ENCODE data around the gene AKIRIN2. TPM values are rescaled to one million over a fixed set of nuclear protein-coding genes. Genes with fewer than 3 reads are reported as not detected.

The AKIRIN2 gene
- total and polyA plus RNA-seq, 2 of the 13 experiments (the other 11 are each of a cell fraction or from before 2014, with no cell fraction given): 15.6 to 23.4 TPM

DNA sequence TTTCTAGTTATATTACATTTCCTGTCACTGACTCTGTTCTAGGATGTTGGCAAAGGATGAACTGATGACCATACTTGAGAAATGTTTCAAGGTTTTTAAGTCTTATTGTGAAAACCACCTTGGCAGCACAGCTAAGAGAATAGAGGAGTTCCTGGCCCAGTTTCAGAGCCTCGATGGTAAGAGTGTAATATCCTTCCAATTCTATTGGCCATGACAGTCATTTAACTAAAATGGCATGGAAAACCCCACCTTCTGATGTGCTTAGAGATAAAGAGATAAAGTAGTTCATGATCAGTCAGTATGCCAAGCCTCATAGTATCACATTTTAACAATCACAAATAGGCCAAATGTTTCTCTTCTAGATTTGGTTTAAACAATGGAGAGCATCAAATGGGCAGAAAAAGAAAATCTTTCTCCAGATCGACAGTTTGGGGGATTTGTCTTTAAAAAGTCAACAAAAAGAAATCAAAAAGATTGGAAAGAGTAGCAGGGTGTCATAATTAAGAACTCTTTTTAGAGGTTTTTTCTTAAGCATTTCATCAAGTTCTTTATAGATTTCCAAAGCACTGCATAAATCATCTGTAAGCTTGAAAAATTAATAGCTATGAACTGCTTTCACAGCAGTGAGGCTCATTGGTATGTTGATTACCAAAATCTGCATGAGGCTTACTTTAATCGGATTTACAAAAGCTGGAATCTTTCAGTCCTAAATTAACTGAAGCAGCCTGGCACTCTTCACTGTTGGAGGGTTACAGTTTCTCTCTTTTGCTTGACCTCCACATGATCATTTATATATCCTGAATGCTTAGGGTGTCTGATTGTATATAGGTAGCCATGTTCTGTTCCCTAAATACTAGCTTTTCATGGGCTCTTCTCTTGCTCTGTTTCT, 48.7 kb downstream of the AKIRIN2 start (continued):
- TF ChIP-seq KAT8 (CRISPR knock-in tag; IDR thresholded peaks at IDR 0.05): no peak
- no peak for TF ChIP-seq ZNF337 (CRISPR knock-in tag; IDR thresholded peaks at IDR 0.05; ENCODE audit: borderline replicate concordance, low read depth)
- TF ChIP-seq FLYWCH1 (CRISPR knock-in tag; IDR thresholded peaks at IDR 0.05): no peak

DNA sequence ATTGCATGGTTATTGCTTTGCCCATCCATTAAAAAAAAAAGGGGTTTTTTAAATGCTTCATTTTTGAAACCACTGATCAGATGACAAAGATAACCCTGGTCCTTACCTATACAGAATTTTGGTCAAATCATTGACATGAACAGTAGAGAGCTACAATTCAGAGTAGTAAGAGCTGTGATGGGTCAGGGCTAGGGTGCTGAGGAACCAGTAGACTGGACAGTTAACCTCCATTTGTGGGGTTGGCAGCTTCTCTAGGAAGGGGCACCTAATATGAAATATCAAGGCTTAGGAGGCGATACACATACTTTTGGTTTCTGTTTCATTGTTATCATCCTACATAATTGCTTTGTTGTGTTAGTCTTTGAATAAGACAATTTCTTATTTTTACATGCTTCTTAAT, 57.0 kb downstream of the AKIRIN2 start:
- TF ChIP-seq ZFP62 (CRISPR knock-in tag; IDR thresholded peaks at IDR 0.05) (no peak), JUNB (CRISPR knock-in tag; IDR thresholded peaks at IDR 0.05; ENCODE audit: borderline replicate concordance) (no peak), ARHGAP35 (CRISPR knock-in tag; IDR thresholded peaks at IDR 0.05; ENCODE audit: borderline replicate concordance) (no peak), SP140L (CRISPR knock-in tag; IDR thresholded peaks at IDR 0.05; ENCODE audit: borderline replicate concordance) (no peak), GFI1 (CRISPR knock-in tag; IDR thresholded peaks at IDR 0.05; ENCODE audit: borderline replicate concordance) (no peak), ZNF24 (IDR thresholded peaks at IDR 0.05) (no peak), THYN1 (CRISPR knock-in tag; IDR thresholded peaks at IDR 0.05; ENCODE audit: borderline replicate concordance, low read depth) (no peak)
- TF ChIP-seq, protein P1, sequence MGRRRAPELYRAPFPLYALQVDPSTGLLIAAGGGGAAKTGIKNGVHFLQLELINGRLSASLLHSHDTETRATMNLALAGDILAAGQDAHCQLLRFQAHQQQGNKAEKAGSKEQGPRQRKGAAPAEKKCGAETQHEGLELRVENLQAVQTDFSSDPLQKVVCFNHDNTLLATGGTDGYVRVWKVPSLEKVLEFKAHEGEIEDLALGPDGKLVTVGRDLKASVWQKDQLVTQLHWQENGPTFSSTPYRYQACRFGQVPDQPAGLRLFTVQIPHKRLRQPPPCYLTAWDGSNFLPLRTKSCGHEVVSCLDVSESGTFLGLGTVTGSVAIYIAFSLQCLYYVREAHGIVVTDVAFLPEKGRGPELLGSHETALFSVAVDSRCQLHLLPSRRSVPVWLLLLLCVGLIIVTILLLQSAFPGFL (CRISPR knock-in tag; IDR thresholded peaks at IDR 0.05): no peak
- TF ChIP-seq, protein P2, sequence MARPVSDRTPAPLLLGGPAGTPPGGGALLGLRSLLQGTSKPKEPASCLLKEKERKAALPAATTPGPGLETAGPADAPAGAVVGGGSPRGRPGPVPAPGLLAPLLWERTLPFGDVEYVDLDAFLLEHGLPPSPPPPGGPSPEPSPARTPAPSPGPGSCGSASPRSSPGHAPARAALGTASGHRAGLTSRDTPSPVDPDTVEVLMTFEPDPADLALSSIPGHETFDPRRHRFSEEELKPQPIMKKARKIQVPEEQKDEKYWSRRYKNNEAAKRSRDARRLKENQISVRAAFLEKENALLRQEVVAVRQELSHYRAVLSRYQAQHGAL (CRISPR knock-in tag; IDR thresholded peaks at IDR 0.05; ENCODE audit: not compliant biosample characterization): no peak
- TF ChIP-seq, protein P3, sequence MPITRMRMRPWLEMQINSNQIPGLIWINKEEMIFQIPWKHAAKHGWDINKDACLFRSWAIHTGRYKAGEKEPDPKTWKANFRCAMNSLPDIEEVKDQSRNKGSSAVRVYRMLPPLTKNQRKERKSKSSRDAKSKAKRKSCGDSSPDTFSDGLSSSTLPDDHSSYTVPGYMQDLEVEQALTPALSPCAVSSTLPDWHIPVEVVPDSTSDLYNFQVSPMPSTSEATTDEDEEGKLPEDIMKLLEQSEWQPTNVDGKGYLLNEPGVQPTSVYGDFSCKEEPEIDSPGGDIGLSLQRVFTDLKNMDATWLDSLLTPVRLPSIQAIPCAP (CRISPR knock-in tag; IDR thresholded peaks at IDR 0.05; ENCODE audit: low read depth): no peak
- Histone ChIP-seq H3K27me3 (ENCODE audit: control insufficient read depth in 1 of 2, insufficient read depth in 2 of 2, low read length in 2 of 2) (no peaks in the 10 kb centered on the region), H3K79me2 (ENCODE audit: insufficient read depth, low read length) (no peaks in the 10 kb centered on the region), H3K9ac (ENCODE audit: insufficient read depth, low read depth, low read length) (no peak overlapping the region), H3K4me3 (replicated peaks in 1 of 3; ENCODE audit: insufficient read depth in 1 of 3, low read depth in 2 of 3, low read length in 3 of 3) (no peak overlapping the region), H4K20me1 (ENCODE audit: insufficient read depth, low read length) (no peaks in the 10 kb centered on the region), H2AFZ (ENCODE audit: low read length) (no peak overlapping the region), H3K4me1 (ENCODE audit: insufficient read depth, low read length) (no peaks in the 10 kb centered on the region), H3K4me2 (ENCODE audit: low read depth, low read length) (no peak overlapping the region), H3K36me3 (replicated peaks in 1 of 2; ENCODE audit: control insufficient read depth in 1 of 2, insufficient read depth in 2 of 2, low read length in 2 of 2) (0 out of 5 replicates have a peak, but pooled peaks cover 0 to 5% of the 10 kb centered on the region in 2 experiments), H3K9me3 (ENCODE audit: low read length) (no peaks in the 10 kb centered on the region), H3K27ac (ENCODE audit: extremely low read length, insufficient read depth, low read length) (no peak overlapping the region)
- intact Hi-C loops (cut with micrococcal nuclease; ENCODE audit: unreplicated experiment) (no loop called here), in situ Hi-C loops (cut with HindIII; ENCODE audit: extremely low pct_ligation_motif_present, low pct_unique_long_range_greater_than_20kb) (no loop called here)
- POLR2A ChIA-PET: no interaction called here
- CTCF ChIA-PET (ENCODE audit: low intra/inter-chr PET ratio, low total read pairs): no interaction called here
- BruUV-seq (replicated peaks): no TSS peak
- FAIRE-seq: no peak
- 89% methylated on average over 1 of the region's 1 CpG for WGBS (ENCODE audit: low lambda C conversion rate)
- ATAC-seq: no peak
- no peak for DNase-seq (ENCODE audit: low spot score)
